HCT116 (cell line): Measurements from ENCODE around the gene MEAK7. TPM values are rescaled to one million over a fixed set of nuclear protein-coding genes. Genes with fewer than 3 reads are reported as not detected.

ENCODE experiments used
- ATAC-seq: fragments of 200-7000 bp; cut with Tn5 transposase; 2 replicates; pipeline ENCODE4 v1.9.1; 2020; ENCODE audit warnings: mild to moderate bottlenecking, moderate library complexity
- BruUV-seq: library from RNA; stranded (reverse); fragments of 400-500 nt; replicated peaks from 2 replicates; lab custom pipeline; 2021; lab: Mats Ljungman, UMichigan
- CTCF ChIA-PET: fragments of 300-600 bp; sonication (Branson Sonifier 250); formaldehyde crosslinking; loops from one replicate; lab custom pipeline; 2021; ENCODE audit warnings: antibody characterized with exemption; lab: Charles Lee
- POLR2A ChIA-PET: fragments of 300-600, 350-600 bp; sonication (Branson Sonifier 250); formaldehyde crosslinking; loops from one replicate; lab custom pipeline; 2021; ENCODE audit warnings: antibody characterized with exemption; lab: Charles Lee
- RAD21 ChIA-PET, 2 experiments: fragments of 300-600 bp; sonication (Branson Sonifier 250); formaldehyde crosslinking; loops; one replicate each; lab custom pipeline; 2023; ENCODE audit warnings: low total read pairs in 2 of 2; ENCODE audit not compliant: uncharacterized antibody in 2 of 2, unreplicated experiment in 2 of 2, low non-redundant PET in 1 of 2; lab: Charles Lee
- DNase-seq: peaks from one replicate; pipeline ENCODE4 v3.0.0-alpha.2; 2010; ENCODE audit warnings: low read depth, low spot score
- H2AFZ ChIP-seq: fragments of 200-600 bp; shearing (Covaris generic), sonication (generic); 2 replicates; pipeline ENCODE4 v1.6.1; 2017; ENCODE audit warnings: low read depth, mixed run types, mixed read lengths, antibody characterized with exemption, low read length; ENCODE audit not compliant: poor library complexity, severe bottlenecking
- H3K27ac ChIP-seq: 2 replicates; pipeline ENCODE4 v1.5.1; 2012; ENCODE audit warnings: low read depth, low read length
- H3K27me3 ChIP-seq: fragments of 200-600 bp; sonication (generic); 2 replicates; pipeline ENCODE4 v1.6.1; 2016; ENCODE audit warnings: mixed run types, low read length, mixed read lengths; ENCODE audit not compliant: insufficient read depth
- H3K36me3 ChIP-seq, 2 experiments: fragments of 200-500 bp in 1 of 2; fragments of 200-600 bp in 1 of 2; sonication (Bioruptor generic) in 1 of 2; sonication (generic) in 1 of 2; 2 replicates each; pipeline versions ENCODE4 v1.5.1 to v1.6.1; 2014 to 2016; ENCODE audit warnings: low read length in 2 of 2, inconsistent platforms in 1 of 2, mixed read lengths in 1 of 2, mixed run types in 1 of 2; ENCODE audit not compliant: insufficient read depth in 2 of 2, control insufficient read depth in 1 of 2
- H3K4me1 ChIP-seq, 2 experiments: fragments of 200-600 bp in 1 of 2; sonication (generic) in 1 of 2; 2 replicates each; pipeline versions ENCODE4 v1.5.1 to v1.6.1; 2012 to 2017; ENCODE audit warnings: low read length in 2 of 2, inconsistent platforms in 1 of 2, mild to moderate bottlenecking in 1 of 2, mixed read lengths in 1 of 2, mixed run types in 1 of 2, moderate library complexity in 1 of 2; ENCODE audit not compliant: insufficient read depth in 2 of 2, control insufficient read depth in 1 of 2
- H3K4me2 ChIP-seq: fragments of 200-600 bp; sonication (generic); 2 replicates; pipeline ENCODE4 v1.6.1; 2017; ENCODE audit warnings: mixed run types, low read length, mixed read lengths
- H3K4me3 ChIP-seq, 2 experiments: fragments of 200-600 bp in 1 of 2; sonication (generic) in 1 of 2; replicated peaks in 1 of 2; 2 replicates each; pipeline ENCODE4 v1.5.1; 2011 to 2016; ENCODE audit warnings: low read length in 2 of 2, control low read depth in 1 of 2, low read depth in 1 of 2, mild to moderate bottlenecking in 1 of 2, mixed read lengths in 1 of 2, mixed run types in 1 of 2
- H3K79me2 ChIP-seq: fragments of 200-600 bp; sonication (generic); 2 replicates; pipeline ENCODE4 v1.6.1; 2017; ENCODE audit warnings: mild to moderate bottlenecking, mixed run types, low read length, moderate library complexity, mixed read lengths; ENCODE audit not compliant: insufficient read depth
- H3K9ac ChIP-seq: fragments of 200-600 bp; sonication (generic); 2 replicates; pipeline ENCODE4 v1.6.1; 2016; ENCODE audit warnings: low read length, mixed read lengths
- H3K9me2 ChIP-seq: fragments of 200-600 bp; sonication (generic), shearing (Covaris generic); 2 replicates; pipeline ENCODE4 v1.6.1; 2017; ENCODE audit warnings: mixed run types, mild to moderate bottlenecking, moderate library complexity; ENCODE audit not compliant: insufficient read depth
- H3K9me3 ChIP-seq, 2 experiments: fragments of 200-500 bp in 1 of 2; fragments of 200-600 bp in 1 of 2; sonication (Bioruptor generic) in 1 of 2; sonication (generic) in 1 of 2; 2 replicates each; pipeline ENCODE4 v1.6.1; 2014 to 2017; ENCODE audit warnings: low read length in 2 of 2, mixed read lengths in 2 of 2, inconsistent platforms in 1 of 2, low read depth in 1 of 2, mild to moderate bottlenecking in 1 of 2, mixed run types in 1 of 2, moderate library complexity in 1 of 2; ENCODE audit not compliant: control insufficient read depth in 1 of 2, insufficient read depth in 1 of 2
- H4K20me1 ChIP-seq: fragments of 200-600 bp; sonication (generic), shearing (Covaris generic); 2 replicates; pipeline ENCODE4 v1.6.1; 2017; ENCODE audit warnings: mixed run types, mild to moderate bottlenecking, moderate library complexity; ENCODE audit not compliant: insufficient read depth
- CBX3 ChIP-seq: IDR thresholded peaks from 2 replicates; pipeline ENCODE4 v1.6.1; 2012; ENCODE audit warnings: low read depth
- CEBPB ChIP-seq: IDR thresholded peaks from 2 replicates; pipeline ENCODE4 v1.6.1; 2012; ENCODE audit warnings: low read depth
- CTCF ChIP-seq, 3 experiments: fragments of 200-600 bp in 1 of 3; sonication (generic) in 1 of 3; IDR thresholded peaks in 2 of 3; conservative IDR thresholded peaks in 1 of 3; 2 replicates each; pipeline ENCODE4 v1.5.1; 2012 to 2017; ENCODE audit warnings: low read depth in 2 of 3, low read length in 2 of 3, antibody characterized with exemption in 1 of 3, borderline replicate concordance in 1 of 3, control low read depth in 1 of 3, mild to moderate bottlenecking in 1 of 3, mixed read lengths in 1 of 3, mixed run types in 1 of 3, moderate library complexity in 1 of 3; ENCODE audit not compliant: insufficient read depth in 1 of 3
- EGR1 ChIP-seq: IDR thresholded peaks from 2 replicates; pipeline ENCODE4 v1.6.1; 2012; ENCODE audit warnings: low read depth
- ELF1 ChIP-seq: IDR thresholded peaks from 2 replicates; pipeline ENCODE4 v1.6.1; 2012; ENCODE audit warnings: low read depth, borderline replicate concordance
- EZH2phosphoT487 ChIP-seq: fragments of 200-600 bp; IDR thresholded peaks from 2 replicates; pipeline ENCODE4 v1.6.1; 2018; ENCODE audit warnings: antibody characterized with exemption, borderline replicate concordance
- JUND ChIP-seq: IDR thresholded peaks from 2 replicates; pipeline ENCODE4 v1.6.1; 2012
- MAX ChIP-seq: IDR thresholded peaks from 2 replicates; pipeline ENCODE4 v1.6.1; 2012
- POLR2AphosphoS5 ChIP-seq: IDR thresholded peaks from 2 replicates; pipeline ENCODE4 v1.6.1; 2011; ENCODE audit warnings: mild to moderate bottlenecking, low read depth, low read length, moderate library complexity
- SIN3A ChIP-seq: IDR thresholded peaks from 2 replicates; pipeline ENCODE4 v1.6.1; 2012; ENCODE audit warnings: low read depth
- SRF ChIP-seq: IDR thresholded peaks from 2 replicates; pipeline ENCODE4 v1.6.1; 2012; ENCODE audit warnings: low read depth
- TCF7L2 ChIP-seq: IDR thresholded peaks from 2 replicates; pipeline ENCODE4 v1.7.0; 2011; ENCODE audit warnings: borderline replicate concordance, inconsistent platforms; ENCODE audit not compliant: insufficient read depth, insufficient read length; ENCODE audit errors: extremely low read depth
- YY1 ChIP-seq: IDR thresholded peaks from 2 replicates; pipeline ENCODE4 v1.6.1; 2011; ENCODE audit warnings: low read length, low read depth, moderate library complexity, mild to moderate bottlenecking; ENCODE audit not compliant: insufficient replicate concordance; ENCODE audit errors: extremely low read depth
- ZFX ChIP-seq: fragments of 450-650 bp; IDR thresholded peaks from 2 replicates; pipeline ENCODE4 v1.6.1; 2017
- intact Hi-C: fragments of 100-400 bp; cut with micrococcal nuclease; formaldehyde crosslinking; loops from 2 replicates; pipeline ENCODE4 v1.10.0; 2022
- total RNA-seq: library from RNA; stranded (reverse); gene quantifications from one replicate; pipeline ENCODE4 v1.2.1, GENCODE V29; 2021; ENCODE audit not compliant: unreplicated experiment
- TF ChIP-seq, protein P1 (sequence below): IDR thresholded peaks from 2 replicates; pipeline ENCODE4 v1.6.1; 2011; ENCODE audit warnings: mild to moderate bottlenecking, low read length, moderate library complexity; ENCODE audit not compliant: insufficient replicate concordance; ENCODE audit errors: extremely low read depth

Gene MEAK7
- total RNA-seq, 1 experiment from 2014 or later, result 32.2 TPM

- TF ChIP-seq, protein P1, sequence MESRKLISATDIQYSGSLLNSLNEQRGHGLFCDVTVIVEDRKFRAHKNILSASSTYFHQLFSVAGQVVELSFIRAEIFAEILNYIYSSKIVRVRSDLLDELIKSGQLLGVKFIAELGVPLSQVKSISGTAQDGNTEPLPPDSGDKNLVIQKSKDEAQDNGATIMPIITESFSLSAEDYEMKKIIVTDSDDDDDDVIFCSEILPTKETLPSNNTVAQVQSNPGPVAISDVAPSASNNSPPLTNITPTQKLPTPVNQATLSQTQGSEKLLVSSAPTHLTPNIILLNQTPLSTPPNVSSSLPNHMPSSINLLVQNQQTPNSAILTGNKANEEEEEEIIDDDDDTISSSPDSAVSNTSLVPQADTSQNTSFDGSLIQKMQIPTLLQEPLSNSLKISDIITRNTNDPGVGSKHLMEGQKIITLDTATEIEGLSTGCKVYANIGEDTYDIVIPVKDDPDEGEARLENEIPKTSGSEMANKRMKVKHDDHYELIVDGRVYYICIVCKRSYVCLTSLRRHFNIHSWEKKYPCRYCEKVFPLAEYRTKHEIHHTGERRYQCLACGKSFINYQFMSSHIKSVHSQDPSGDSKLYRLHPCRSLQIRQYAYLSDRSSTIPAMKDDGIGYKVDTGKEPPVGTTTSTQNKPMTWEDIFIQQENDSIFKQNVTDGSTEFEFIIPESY, result no peak
- TF ChIP-seq EGR1, result no peak
Observed at GRCh38 chr16:84502075-84502474, 2.4 kb downstream of the MEAK7 start (continued).

DNA sequence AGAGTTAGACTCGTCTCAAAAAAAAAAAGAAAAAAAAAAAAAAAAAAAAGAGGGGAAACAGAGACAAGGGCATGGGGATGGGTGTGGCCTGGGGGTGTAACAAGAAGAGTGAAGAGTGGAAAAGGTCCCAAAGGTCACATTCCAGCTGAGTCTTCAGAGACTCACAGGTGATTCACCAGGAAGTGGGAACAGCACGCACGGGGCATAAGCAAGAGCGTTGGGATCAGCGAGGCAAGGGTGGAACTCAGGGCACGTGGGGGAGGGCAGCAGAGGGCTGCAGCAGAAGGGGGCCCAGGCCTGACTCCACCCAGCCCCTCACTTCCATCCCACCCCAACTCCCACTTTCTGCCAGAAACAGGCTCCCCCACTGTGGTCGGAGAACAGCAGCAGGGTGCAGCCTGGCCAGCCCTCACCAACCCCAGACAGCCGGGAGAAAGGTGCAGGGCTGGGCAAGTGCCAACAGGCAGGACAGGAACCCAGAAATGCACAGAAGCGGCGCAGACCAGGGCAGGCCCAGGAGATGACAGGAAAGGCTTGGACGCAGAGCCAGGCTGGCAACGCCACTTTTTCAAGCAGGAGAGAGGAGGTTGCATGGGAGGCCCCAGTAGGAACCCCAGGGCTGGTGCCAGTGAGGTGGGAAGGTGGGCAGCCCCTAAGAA, 3.3 kb downstream of the MEAK7 start:
- Histone ChIP-seq H3K27ac (peak overlapping the region; percentile 73), H3K4me1 (peaks cover 61 to 73% of the 10 kb centered on the region in 2 experiments), H3K4me3 (peak overlapping the region; percentile 24 to 29), H4K20me1 (no peaks in the 10 kb centered on the region), H3K9me3 (no peaks in the 10 kb centered on the region), H3K27me3 (no peaks in the 10 kb centered on the region), H2AFZ (no peak overlapping the region), H3K36me3 (peaks cover 15 to 30% of the 10 kb centered on the region in 2 experiments), H3K9ac (peak overlapping the region; percentile 93), H3K79me2 (peaks cover 34% of the 10 kb centered on the region), H3K4me2 (peak overlapping the region; percentile 95), H3K9me2 (no peaks in the 10 kb centered on the region)
- TF ChIP-seq, protein P1, result peak; percentile 65
- TF ChIP-seq ZFX (0 out of 2 replicates have a peak, but pooled peaks have one; percentile 16), POLR2AphosphoS5 (peak; percentile 80), CBX3 (no peak), EZH2phosphoT487 (no peak), SRF (no peak), EGR1 (no peak), MAX (no peak), CEBPB (no peak), CTCF (IDR thresholded peaks at IDR 0.05 in 2 of 3, conservative IDR thresholded peaks at IDR 0.05 in 1 of 3; ENCODE audit: borderline replicate concordance in 1 of 3, insufficient read depth in 1 of 3, low read depth in 2 of 3, low read length in 2 of 3) (no peak), TCF7L2 (peak; percentile 79), YY1 (peak; percentile 62), SIN3A (no peak), JUND (no peak), ELF1 (no peak)
- intact Hi-C loops, result loop anchor here (10.0 kb wide), 1 partner anchor 546 kb away; the partner anchor contains the start of gene OSGIN1
- ChIA-PET RAD21 (no interaction called here), POLR2A (no interaction called here), CTCF (interaction anchor here (1.5 kb wide), 1 partner anchor 10 kb away, joined by 4 read pairs; no protein-coding TSS in a partner anchor)
- ATAC-seq, result peak; percentile 43
- DNase-seq, result peak; percentile 83
- BruUV-seq, result no TSS peak
